Rectal smooth muscle tissue (tissue), 1 donor: ENCODE measurements around the gene FBLN2.

Experiments used
- H3K27ac ChIP-seq: one replicate; pipeline ENCODE4 v1.7.0; 2013; ENCODE audit warnings: low read depth, low read length, inconsistent platforms
- H3K27me3 ChIP-seq: one replicate; pipeline ENCODE4 v1.7.0; 2013; ENCODE audit warnings: low read length; ENCODE audit not compliant: control insufficient read depth, insufficient read depth
- H3K36me3 ChIP-seq: one replicate; pipeline ENCODE4 v1.7.0; 2013; ENCODE audit warnings: low read length; ENCODE audit not compliant: control insufficient read depth, insufficient read depth
- H3K4me1 ChIP-seq: one replicate; pipeline ENCODE4 v1.7.0; 2013; ENCODE audit warnings: low read length; ENCODE audit not compliant: control insufficient read depth, insufficient read depth
- H3K4me3 ChIP-seq: one replicate; pipeline ENCODE4 v1.7.0; 2013; ENCODE audit warnings: low read length
- H3K9ac ChIP-seq: one replicate; pipeline ENCODE4 v1.7.0; 2013; ENCODE audit warnings: low read length

The FBLN2 gene

DNA sequence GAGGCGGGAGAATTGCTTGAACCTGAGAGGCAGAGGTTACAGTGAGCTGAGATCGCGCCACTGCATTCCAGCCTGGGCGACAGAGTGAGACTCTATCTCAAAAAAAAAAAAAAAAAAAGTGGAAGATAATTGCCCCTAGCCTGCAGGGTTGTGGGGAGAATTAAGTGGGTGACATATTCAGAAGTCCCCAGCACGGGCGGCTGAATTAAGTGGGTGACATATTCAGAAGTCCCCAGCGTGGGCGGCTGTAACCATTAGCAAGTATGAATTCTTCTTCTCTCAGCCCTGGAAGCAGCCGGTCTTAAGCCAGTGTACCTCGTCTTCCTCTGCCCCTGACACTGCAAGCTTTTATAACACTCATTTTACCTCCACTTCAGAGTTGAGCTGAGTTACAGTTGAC, 44.7 kb downstream of the FBLN2 start:
- Histone ChIP-seq H3K27me3 (no peaks in the 10 kb centered on the region), H3K36me3 (no peaks in the 10 kb centered on the region), H3K4me3 (no peak overlapping the region), H3K4me1 (no peaks in the 10 kb centered on the region), H3K27ac (no peak overlapping the region), H3K9ac (no peak overlapping the region)

DNA sequence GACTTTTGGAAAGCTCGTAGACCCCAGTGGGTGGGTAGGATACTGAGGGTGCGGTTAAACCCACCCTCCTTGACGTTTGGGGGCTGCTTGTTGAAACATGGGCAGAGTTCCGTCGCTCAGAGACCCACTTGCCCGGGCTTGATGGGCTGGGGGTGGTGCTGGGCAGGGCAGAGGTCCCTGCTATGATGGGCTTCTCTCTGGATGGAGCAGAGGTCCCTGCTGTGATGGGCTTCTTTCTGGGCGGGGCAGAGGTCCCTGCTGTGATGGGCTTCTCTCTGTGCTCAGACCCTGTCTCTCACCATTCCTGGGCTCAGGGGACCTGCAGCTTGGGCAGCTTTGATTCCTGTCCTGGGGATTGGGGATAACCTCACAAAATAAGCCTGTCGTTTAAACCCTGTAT, 45.2 kb downstream of the FBLN2 start:
- no peaks in the 10 kb centered on the region for H3K4me1 ChIP-seq
- H3K4me3 ChIP-seq, result no peak overlapping the region
- H3K9ac ChIP-seq, result no peak overlapping the region
- no peaks in the 10 kb centered on the region for H3K36me3 ChIP-seq
- no peak overlapping the region for H3K27ac ChIP-seq
- H3K27me3 ChIP-seq, result peaks cover 2% of the 10 kb centered on the region

DNA sequence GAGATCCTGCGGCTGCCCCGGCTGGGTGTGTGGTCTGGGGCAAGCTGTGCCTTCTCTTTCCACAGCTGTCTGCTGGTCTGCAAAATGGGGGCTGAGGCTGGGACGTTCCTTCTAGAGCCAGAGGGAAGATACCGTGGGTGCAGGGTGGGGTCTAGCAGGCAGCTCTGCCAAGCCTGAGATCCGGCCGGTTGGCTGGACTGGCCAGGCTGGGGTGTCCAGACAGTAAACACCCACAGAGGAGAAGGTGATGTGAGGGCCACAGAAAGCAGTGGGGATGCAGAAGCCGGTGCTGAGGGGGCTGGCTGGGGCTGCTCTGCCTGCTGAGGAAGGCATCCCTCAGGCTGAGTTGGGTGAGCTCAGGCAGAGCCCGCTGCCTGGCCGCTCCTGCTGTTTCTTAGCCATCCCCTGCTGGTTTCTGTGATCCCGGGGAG, 46.1 kb downstream of the FBLN2 start:
- no peaks in the 10 kb centered on the region for H3K4me1 ChIP-seq
- no peaks in the 10 kb centered on the region for H3K36me3 ChIP-seq
- H3K9ac ChIP-seq, result no peak overlapping the region
- H3K4me3 ChIP-seq, result no peak overlapping the region
- H3K27ac ChIP-seq, result no peak overlapping the region
- H3K27me3 ChIP-seq, result peaks cover 2% of the 10 kb centered on the region

DNA sequence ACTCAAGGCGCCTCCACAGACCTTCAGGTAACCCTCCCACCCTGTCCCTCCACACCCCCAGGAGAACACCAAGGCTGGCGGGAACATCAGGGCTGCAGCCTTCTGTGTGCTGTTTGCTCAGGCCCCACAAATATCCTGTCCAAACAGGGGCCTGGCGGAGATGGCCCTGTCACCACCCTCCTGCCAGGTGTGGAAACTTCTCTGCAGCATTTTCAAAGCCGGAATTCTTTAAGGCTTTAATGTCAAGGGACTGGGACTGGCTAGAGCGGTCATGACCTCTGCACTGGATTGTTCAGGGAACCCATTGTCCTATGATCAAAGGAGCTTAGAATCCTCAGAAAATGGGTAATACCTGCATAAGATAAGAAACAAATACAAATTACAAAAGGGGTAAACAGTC, 46.6 kb downstream of the FBLN2 start:
- H3K9ac ChIP-seq, result no peak overlapping the region
- H3K27me3 ChIP-seq, result peaks cover 2% of the 10 kb centered on the region
- no peak overlapping the region for H3K4me3 ChIP-seq
- no peaks in the 10 kb centered on the region for H3K4me1 ChIP-seq
- no peaks in the 10 kb centered on the region for H3K36me3 ChIP-seq
- no peak overlapping the region for H3K27ac ChIP-seq

DNA sequence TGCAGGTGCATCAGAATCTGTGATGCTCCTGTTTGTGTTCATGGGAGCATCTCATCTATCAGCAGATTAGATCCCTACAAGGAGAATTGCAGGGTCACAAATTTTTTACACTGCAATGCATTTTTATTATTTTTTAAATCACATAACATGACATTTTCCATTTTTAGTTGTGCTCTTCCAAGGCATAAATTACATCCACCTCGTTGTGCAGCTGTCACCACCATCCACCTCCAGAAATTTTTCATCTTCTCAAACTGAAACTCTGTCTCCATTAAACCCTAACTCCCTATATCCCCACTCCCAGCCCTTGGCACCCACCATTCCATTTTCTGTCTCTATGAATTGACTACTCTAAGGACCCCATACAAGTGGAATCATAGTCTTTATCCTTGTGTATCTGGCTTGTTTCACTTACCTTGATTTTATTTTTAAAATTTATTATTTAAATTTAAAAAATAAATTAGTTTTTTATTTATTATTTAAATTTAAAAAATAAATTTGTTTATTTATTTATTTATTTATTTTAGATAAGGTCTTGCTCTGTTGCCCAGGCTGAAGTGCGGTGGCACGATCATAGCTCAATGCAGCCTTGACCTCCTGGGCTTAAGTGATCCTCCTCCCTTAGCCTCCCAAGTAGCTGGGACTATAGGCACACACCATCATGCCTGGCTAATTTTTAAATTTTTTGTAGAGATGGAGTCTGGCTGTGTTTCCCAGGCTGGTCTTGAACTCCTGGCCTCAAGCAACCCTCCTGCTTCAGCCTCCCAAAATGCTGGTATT, 47.7 kb downstream of the FBLN2 start:
- H3K27ac ChIP-seq, result no peak overlapping the region
- no peaks in the 10 kb centered on the region for H3K36me3 ChIP-seq
- H3K9ac ChIP-seq, result no peak overlapping the region
- peaks cover 2% of the 10 kb centered on the region for H3K27me3 ChIP-seq
- H3K4me3 ChIP-seq, result no peak overlapping the region
- no peaks in the 10 kb centered on the region for H3K4me1 ChIP-seq

DNA sequence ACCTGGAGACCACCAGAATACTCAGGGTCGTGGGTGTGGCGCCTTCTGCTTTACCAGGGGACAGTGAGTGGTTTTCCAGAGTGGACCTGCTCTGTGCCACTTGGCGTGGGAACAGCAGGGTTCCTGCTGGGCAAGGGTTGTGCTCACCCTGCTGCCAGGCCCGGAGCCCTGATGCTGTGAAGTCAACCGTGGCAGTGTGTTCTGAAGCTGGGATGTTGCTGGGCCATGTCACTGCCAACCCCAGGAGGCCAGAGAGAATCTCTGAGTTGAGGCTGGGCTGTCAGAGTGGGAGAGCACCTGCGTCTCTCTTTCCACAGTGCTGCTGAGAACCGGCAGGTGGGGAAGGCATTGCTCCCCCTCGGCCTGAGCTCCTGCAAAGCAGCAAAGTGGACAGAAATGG, 48.7 kb downstream of the FBLN2 start:
- Histone ChIP-seq H3K4me1 (no peaks in the 10 kb centered on the region), H3K9ac (no peak overlapping the region), H3K4me3 (no peak overlapping the region), H3K27ac (no peak overlapping the region), H3K27me3 (peaks cover 2% of the 10 kb centered on the region), H3K36me3 (no peaks in the 10 kb centered on the region)

DNA sequence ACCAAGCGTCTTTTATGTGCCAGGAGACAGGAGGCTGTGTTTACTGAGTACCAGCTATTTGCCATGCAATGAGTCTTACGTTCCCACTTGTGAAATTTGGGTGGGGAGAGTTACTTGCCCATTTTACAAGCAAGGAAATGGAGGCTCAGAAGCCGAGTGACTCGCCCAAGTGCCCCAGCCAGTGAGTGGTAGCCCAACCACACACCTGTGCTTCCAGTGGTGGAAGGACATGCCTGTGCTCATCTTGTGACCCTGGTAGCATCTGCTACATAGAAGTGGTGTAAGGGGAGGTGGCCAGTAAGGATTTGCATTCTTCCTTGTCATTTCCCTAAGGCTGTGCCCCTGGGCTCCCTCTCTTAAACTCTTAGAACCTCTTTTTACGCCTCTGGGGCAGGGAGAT, 49.3 kb downstream of the FBLN2 start:
- no peaks in the 10 kb centered on the region for H3K36me3 ChIP-seq
- H3K9ac ChIP-seq, result no peak overlapping the region
- peaks cover 2% of the 10 kb centered on the region for H3K27me3 ChIP-seq
- H3K4me3 ChIP-seq, result no peak overlapping the region
- H3K4me1 ChIP-seq, result no peaks in the 10 kb centered on the region
- H3K27ac ChIP-seq, result no peak overlapping the region

DNA sequence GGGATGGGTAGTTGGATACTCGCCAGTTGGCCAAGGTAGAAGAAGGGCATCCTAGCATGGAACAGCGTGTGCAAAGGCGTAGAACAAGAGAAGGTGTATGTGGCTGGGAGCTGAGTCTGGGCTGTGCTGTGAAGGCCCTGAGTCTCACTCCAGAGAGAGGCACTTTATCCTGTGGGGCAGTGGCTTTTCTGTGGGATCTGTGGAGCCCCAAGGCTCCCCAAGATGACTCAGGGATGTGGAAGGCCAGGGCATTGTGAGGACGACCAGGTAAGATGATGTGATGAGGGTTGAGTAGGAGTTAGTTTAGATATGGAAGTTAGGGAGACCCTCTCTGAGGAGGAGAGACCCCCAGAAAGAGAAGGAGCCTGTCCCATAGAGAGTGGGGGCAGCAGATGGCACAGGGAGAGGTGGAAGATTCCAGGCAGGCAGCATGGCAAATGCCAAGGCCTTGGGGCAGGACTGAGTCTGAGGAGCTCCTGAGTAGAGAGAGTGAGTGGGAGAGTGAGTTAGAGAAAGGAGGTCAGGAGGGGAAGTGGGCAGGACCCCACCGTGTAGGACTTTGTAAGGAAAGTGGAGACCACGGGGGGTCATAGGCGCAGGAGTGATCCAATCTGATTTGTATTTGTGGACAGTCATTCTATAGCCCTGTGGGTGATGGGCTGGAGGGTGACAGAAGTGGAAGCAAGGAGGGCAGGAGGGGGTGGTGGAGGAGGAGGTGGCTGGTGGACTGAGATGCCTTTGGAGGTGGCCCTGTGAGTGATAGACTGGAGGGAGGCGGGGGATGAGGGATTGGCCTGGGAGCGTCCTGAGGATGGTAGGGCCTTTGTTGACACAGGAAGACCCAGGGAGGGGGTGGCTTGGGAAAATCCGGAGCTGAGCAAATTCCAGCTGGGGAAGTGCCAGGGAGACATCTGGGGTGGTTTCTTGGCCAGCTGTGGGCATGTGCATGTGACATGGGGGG, 50.3 kb downstream of the FBLN2 start:
- no peak overlapping the region for H3K9ac ChIP-seq
- no peak overlapping the region for H3K27ac ChIP-seq
- no peaks in the 10 kb centered on the region for H3K4me1 ChIP-seq
- H3K27me3 ChIP-seq, result peaks cover 2% of the 10 kb centered on the region
- H3K36me3 ChIP-seq, result no peaks in the 10 kb centered on the region
- no peak overlapping the region for H3K4me3 ChIP-seq

DNA sequence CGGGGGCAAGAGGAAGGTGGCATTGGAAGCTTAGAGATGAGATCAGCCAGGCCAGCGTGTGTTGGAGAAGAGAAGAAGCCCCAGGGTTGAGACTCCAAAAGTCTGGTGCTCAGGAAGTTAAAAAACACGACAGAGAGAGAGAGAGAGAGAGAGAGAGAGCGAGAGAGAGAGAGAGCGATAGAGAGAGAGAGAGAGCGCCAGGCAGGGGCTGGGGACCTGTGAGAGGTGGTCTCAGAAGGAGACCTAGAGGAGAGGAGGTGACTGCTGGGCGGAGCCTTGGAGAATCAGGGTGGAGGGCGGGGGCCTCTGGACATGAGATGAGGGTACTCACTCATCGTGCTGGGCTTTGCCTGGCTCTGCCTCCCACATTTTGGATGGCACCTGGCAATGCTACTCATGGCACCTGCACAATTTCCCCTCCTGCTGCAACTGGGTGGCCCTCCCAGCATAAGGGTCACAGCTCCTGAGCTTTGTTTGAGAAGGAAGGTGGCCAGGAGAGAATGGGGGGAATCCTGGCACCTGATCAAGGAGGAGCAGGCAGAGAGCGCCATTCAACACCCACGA, 51.0 kb downstream of the FBLN2 start:
- Histone ChIP-seq H3K27me3 (peaks cover 2% of the 10 kb centered on the region), H3K36me3 (no peaks in the 10 kb centered on the region), H3K27ac (no peak overlapping the region)

DNA sequence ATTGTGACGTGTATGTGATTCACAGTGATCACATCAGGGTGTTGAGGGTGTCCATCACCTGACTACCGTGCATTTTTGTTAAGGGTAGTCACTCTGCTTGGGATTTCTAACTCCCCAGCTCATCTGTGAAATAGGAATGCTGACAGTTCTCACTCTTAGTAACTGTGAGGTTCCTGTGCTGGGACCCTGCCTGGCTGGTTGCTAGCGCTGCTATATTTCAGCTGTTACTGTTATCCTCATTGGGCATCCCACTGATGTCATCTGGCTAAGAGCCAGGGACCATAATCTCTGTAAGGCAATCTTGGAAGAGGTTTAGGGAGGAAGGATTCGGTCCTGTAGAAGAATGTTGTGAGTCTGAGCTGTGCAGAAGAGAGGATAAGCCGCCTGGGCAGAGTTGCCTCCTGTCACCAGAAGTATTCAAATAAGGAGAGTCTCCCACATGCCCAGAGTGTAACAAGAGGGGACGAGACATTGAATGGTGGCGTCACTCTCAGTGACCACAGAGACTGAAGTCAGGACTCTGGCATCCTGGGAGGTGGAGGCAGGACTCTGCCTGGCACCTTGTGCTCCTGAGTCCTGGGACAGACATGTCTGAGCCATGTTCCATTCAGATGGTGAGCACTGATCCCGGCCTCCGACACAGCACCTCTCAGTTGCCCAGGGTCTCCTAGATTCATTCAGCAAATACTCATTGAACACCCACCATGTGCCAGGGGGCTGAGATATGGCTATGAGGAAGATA, 52.2 kb downstream of the FBLN2 start:
- Histone ChIP-seq H3K36me3 (no peaks in the 10 kb centered on the region), H3K27ac (no peak overlapping the region), H3K9ac (no peak overlapping the region), H3K27me3 (peaks cover 2% of the 10 kb centered on the region), H3K4me1 (no peaks in the 10 kb centered on the region), H3K4me3 (no peak overlapping the region)

More for the DNA sequence above, 51.0 kb downstream of the FBLN2 start:
- Histone ChIP-seq H3K4me3 (no peak overlapping the region), H3K4me1 (no peaks in the 10 kb centered on the region), H3K9ac (no peak overlapping the region)

DNA sequence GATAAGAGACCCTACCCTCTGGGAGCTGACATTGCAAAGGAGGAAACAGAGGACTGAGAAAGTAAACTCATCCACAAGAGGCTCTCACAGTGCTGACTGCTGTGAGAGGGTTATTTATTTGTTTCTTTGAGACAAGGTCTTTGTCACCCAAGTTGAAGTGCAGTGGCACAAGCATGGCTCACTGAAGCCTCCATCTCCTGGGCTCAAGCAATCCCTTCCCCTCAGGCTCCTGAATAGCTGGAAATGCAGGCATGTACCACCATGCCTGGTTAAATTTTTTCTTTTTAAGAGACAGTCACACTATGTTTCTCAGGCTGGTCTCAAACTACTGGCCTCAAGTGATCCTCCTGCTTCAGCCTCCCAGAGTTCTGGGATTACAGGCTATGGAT, 52.8 kb downstream of the FBLN2 start:
- Histone ChIP-seq H3K9ac (no peak overlapping the region), H3K4me1 (no peaks in the 10 kb centered on the region), H3K27me3 (peaks cover 2% of the 10 kb centered on the region), H3K36me3 (no peaks in the 10 kb centered on the region), H3K4me3 (no peak overlapping the region), H3K27ac (no peak overlapping the region)

DNA sequence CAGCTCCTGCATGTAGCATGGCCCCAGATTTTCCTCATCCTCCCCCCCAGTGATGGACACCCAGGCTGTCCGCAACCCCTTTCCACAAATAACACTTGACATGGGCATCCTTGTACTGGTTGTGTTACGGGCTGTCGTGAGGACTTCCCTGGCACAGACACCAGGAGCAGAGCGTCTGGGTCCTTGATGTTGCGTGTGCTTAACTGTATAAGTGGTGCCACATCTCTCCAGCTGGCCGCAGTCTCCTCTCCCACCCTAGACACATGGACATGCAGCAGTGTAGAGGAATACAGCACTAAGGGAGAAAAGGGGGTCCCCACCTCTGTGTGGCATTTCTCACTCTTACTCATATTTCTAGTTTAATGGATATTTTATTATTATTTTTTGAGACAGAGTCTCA, 56.6 kb downstream of the FBLN2 start:
- no peaks in the 10 kb centered on the region for H3K27me3 ChIP-seq
- no peaks in the 10 kb centered on the region for H3K36me3 ChIP-seq
- H3K27ac ChIP-seq, result no peak overlapping the region
- H3K4me3 ChIP-seq, result no peak overlapping the region
- no peak overlapping the region for H3K9ac ChIP-seq
- H3K4me1 ChIP-seq, result no peaks in the 10 kb centered on the region
